Measurements from ENCODE around the gene RBM12.
A peak's percentile ranks its signal among the peaks of the same experiment; 100 is the strongest.

The RBM12 gene

DNA sequence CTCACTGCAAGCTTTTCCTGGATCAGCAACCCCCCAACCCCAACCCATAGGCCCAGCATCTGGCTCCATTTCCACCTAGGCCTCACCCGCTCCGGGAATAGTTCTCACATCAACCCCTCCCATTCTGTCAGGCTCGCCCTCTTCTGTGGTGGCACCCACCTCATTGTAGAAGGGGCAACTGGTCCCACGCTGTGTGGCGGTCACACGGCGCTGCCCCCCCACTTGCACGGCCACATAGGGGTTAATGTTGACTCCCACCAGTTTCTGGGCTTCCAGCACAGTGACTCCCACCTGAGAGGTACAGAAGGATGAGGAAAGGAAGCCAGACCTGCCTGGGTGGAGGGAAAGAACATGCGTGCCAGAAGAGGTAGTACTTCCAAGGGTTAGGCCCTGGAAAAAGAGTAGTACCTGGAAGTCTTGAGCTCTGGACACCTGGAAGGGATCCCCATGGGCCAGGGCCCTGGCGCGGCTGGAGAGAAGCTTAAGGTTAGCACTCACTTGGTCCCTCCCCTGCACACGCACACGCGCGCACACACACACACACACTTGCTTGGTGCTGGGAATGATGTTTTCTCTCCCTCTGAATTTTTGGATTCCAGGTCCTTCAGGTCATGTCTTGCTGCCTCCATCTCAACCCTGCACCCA is 61.7 kb downstream of the RBM12 start:
- no peak for DNase-seq (ENCODE audit: low read depth)
- in situ Hi-C loops (cut with HindIII; ENCODE audit: low sequenced_read_pairs), result no loop called here
- TF ChIP-seq, protein P1, sequence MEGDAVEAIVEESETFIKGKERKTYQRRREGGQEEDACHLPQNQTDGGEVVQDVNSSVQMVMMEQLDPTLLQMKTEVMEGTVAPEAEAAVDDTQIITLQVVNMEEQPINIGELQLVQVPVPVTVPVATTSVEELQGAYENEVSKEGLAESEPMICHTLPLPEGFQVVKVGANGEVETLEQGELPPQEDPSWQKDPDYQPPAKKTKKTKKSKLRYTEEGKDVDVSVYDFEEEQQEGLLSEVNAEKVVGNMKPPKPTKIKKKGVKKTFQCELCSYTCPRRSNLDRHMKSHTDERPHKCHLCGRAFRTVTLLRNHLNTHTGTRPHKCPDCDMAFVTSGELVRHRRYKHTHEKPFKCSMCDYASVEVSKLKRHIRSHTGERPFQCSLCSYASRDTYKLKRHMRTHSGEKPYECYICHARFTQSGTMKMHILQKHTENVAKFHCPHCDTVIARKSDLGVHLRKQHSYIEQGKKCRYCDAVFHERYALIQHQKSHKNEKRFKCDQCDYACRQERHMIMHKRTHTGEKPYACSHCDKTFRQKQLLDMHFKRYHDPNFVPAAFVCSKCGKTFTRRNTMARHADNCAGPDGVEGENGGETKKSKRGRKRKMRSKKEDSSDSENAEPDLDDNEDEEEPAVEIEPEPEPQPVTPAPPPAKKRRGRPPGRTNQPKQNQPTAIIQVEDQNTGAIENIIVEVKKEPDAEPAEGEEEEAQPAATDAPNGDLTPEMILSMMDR (IDR thresholded peaks at IDR 0.05; ENCODE audit: low read depth, low read length, missing control alignments), result no peak
- H3K4me3 ChIP-seq (ENCODE audit: low read depth, low read length), result no peak overlapping the region

DNA sequence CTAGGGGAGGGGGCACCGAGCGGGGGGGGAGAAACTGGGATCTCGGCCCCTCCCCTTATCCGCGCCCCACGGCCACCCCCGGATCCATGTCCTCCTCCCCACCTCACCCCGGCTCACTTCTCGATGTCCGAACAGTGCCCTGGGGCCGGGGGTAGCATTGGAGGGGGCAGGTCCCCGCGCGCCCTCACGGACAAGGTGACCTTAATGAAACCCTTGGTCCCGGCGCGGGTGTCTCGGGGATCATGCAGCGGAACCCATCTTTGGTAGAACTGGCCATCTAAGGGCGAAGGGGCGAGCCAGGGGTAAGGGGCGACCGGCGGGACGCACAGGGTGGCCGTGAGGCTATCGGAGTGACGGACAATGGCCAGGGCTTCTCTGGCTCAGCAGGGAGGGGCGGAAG is 62.7 kb downstream of the RBM12 start:
- in situ Hi-C loops (cut with HindIII; ENCODE audit: low sequenced_read_pairs), result no loop called here
- TF ChIP-seq, protein P1 (IDR thresholded peaks at IDR 0.05; ENCODE audit: low read depth, low read length, missing control alignments), result no peak
- H3K4me3 ChIP-seq (ENCODE audit: low read depth, low read length), result peak overlapping the region; percentile 34
- no peak for DNase-seq (ENCODE audit: low read depth)

DNA sequence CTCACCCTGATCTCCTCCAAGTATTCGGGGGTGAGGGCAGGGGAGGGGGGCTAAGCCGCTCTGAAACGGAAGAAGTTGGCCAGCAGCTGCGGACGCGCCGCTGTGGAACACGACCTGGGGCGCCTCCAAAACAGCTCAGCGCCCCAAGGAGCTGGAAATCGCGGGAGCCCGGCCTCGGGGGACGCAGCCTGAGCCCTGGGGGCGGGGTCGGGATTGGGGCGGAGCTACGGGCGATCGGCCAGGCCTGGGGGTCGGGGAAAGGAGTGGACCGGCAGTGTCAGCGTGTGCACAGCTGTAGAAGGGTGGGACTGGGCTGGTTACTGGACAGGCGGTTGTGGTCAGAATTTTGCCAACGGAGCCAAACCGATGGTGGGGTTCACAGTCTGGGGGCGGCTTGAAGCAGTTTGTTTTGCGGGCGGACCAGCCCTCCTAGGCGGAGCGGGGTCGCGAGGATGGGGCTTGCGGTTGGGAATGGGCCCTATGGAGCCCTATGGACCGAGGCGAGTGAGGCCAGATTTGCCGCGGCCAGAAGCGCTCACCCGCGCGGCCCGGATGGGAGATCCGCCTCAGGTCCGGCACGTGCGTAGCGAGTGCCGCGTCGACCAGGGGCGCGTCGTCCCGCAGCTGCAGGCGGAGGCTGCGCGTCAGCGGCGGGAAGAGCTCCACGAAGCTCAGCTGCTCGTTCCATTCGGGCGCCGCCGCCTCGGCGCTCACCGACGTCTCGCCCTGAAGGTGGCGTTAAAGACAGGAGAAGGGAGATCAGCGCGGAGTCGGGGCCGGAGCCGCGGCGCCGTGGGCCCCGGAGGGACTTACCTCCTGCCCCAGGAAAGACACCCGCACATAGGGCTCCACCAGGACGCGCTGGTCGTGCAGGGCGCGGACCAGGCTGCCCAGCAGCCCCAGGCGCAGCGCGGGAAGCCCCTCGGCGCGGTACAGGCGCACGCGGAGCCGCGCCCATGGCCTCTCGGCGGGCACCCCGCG is 63.4 kb downstream of the RBM12 start:
- TF ChIP-seq, protein P1 (IDR thresholded peaks at IDR 0.05; ENCODE audit: low read depth, low read length, missing control alignments), result peak; percentile 42
- in situ Hi-C loops (cut with HindIII; ENCODE audit: low sequenced_read_pairs), result no loop called here
- DNase-seq (ENCODE audit: low read depth), result peak; percentile 41
- peak overlapping the region; percentile 34 for H3K4me3 ChIP-seq (ENCODE audit: low read depth, low read length)

DNA sequence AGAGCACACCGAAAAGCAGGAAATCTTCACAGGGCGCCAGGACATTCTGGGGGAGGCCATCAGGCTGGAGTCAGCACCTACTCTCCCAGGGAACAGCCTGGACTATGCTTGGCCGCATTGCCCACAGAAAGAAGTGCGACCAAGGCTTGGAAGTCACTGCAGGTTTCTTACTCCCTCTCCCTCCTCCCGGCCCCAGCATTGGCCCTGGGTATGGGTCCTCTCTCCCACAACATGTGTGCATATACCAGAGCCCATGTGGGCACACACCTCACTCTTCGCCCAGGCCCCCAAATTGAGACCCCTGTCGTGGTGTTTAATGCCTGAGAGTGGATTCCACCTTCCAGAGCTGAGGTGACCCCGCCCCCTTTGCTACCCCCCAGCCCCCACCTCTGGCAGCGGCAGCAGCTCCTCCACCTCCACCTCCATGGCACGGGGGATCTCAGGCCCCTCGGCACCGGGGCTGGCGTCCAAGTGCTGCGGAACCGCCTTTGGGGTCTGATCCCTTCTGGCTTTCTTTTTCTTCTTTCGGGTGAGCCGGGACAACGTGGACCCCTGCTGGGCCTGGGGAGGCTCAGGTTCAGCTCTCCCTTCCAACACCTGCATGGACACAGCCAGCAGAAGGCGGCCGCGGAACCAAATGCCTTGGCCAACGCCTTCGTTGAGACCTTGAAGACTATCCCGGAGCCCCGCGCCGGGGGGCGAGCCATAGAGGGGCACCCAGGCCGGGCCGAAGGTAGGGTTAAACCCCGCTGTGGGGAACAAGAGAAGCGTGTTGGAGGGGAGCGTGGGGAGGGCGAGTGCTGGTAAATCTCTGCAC is 64.3 kb downstream of the RBM12 start:
- H3K4me3 ChIP-seq (ENCODE audit: low read depth, low read length), result peak overlapping the region; percentile 34
- TF ChIP-seq, protein P1 (IDR thresholded peaks at IDR 0.05; ENCODE audit: low read depth, low read length, missing control alignments), result no peak
- no peak for DNase-seq (ENCODE audit: low read depth)
- in situ Hi-C loops (cut with HindIII; ENCODE audit: low sequenced_read_pairs), result no loop called here

DNA sequence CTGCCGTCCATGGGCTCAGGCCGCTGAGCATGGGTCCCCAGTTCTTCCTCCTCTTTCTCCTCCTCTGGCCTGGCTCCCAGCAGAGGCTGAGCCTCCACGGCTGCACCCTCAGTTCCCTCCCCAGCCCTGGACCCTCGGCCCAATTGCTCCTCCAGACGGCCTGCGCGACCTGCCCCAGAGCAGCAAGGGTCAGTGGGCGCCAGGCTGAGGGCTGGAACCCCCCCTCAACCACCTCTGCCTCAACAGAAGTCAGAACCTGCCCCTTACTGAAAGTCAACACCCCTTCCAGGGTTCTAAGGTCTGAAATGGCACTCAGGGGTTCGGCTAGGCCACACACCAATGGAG is 65.0 kb downstream of the RBM12 start:
- TF ChIP-seq, protein P1 (IDR thresholded peaks at IDR 0.05; ENCODE audit: low read depth, low read length, missing control alignments), result no peak
- no peak overlapping the region for H3K4me3 ChIP-seq (ENCODE audit: low read depth, low read length)
- DNase-seq (ENCODE audit: low read depth), result no peak
- in situ Hi-C loops (cut with HindIII; ENCODE audit: low sequenced_read_pairs), result no loop called here

Measured in astrocyte of the cerebellum (primary cell).